ENCODE data around the gene KRT82.
"Not testable (repeated sequence)": the region's sequence is repeated elsewhere in the genome, so short reads cannot be mapped to it uniquely, and the experiment has no call there.

KRT82 gene

DNA sequence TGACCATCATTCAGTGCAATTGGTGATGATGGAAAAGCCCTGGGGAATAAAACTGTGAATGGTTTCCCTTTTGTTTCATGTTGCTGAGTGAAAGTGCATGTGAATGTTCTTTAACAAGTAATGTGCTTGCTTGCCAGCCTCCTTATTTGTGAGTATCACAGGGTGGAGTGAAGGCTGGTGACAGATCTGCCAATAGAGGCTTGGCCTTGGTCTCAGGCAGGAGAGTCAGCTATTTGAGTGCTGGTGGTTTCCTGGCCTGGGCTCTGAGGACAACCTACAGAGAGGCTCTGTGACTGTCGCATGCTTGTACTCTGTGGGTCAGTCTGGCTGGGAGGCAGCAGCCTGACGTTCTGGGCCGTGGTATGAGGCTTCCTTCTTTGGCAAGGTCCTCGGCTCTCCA, 59.5 kb downstream of the KRT82 start:
- peak in 21 of 51 donors; percentile 5 to 65 (median 25) for DNase-seq

DNA sequence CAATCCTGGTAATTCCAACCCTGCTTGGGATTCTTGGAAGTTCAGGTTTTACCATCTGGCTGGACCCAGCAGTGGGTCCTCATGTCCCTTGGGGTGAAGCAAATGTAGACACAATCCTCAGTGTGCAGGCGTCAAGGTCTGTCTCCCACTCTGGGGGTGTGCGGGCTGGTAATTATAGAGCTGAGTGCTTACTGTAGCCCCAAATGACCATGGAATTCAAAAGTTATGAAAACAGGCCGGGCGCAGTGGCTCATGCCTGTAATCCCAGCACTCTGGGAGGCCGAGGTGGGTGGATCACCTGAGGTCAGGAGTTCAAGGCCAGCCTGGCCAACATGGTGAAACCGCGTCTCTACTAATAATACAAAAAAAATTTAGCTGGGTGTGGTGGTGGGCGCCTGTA, 61.1 kb downstream of the KRT82 start:
- not testable (repeated sequence) for DNase-seq

DNA sequence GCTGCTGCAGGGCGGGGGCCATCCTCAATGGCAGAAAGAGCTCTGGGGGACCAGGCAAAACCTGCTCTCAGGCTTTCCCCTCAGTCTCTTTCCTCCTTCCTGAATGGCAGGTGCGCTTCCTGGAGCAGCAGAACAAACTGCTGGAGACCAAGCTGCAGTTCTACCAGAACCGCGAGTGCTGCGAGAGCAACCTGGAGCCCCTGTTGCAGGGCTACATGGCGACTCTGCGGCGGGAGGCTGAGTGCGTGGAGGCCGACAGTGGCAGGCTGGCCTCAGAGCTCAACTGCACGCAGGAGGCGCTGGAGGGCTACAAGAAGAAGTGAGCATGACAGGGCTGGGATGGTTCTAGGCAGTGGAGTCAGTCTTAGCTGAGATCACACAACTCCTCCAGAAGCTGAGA, 62.0 kb downstream of the KRT82 start:
- DNase-seq = no peak
